ENCODE data around the gene PLBD1.

Gene PLBD1

GRCh38 chr12:14567351-14568162 is at the start of gene PLBD1:
Gene PLBD1 (minus strand): TSS chr12:14567883. CDS start chr12:14567696, 187 bp downstream.
- no peak within 1 kb of the TSS for H3K27ac ChIP-seq
- TF ChIP-seq CTCF (conservative IDR thresholded peaks at IDR 0.05) (no peak), ZFX (IDR thresholded peaks at IDR 0.05) (no peak)

GRCh38 chr12:14614704-14615121 is 47.0 kb upstream of the PLBD1 start:
- no peak overlapping the region for H3K27ac ChIP-seq
- TF ChIP-seq ZFX (IDR thresholded peaks at IDR 0.05), result no peak
- no peak for TF ChIP-seq CTCF (conservative IDR thresholded peaks at IDR 0.05)

- no peak overlapping the region for H3K27ac ChIP-seq
- TF ChIP-seq ZFX (IDR thresholded peaks at IDR 0.05) (no peak), CTCF (conservative IDR thresholded peaks at IDR 0.05) (no peak)
Observed at GRCh38 chr12:14613718-14614117, 46.0 kb upstream of the PLBD1 start.

GRCh38 chr12:14612898-14613445 is 45.3 kb upstream of the PLBD1 start:
- no peak overlapping the region for H3K27ac ChIP-seq
- TF ChIP-seq CTCF (conservative IDR thresholded peaks at IDR 0.05) (no peak), ZFX (IDR thresholded peaks at IDR 0.05) (no peak)

- TF ChIP-seq ZFX (IDR thresholded peaks at IDR 0.05) (no peak), CTCF (conservative IDR thresholded peaks at IDR 0.05) (no peak)
- no peak overlapping the region for H3K27ac ChIP-seq
Observed at GRCh38 chr12:14612250-14612649, 44.6 kb upstream of the PLBD1 start.

GRCh38 chr12:14611640-14612203 is 44.0 kb upstream of the PLBD1 start:
- TF ChIP-seq ZFX (IDR thresholded peaks at IDR 0.05) (no peak), CTCF (conservative IDR thresholded peaks at IDR 0.05) (no peak)
- H3K27ac ChIP-seq, result no peak overlapping the region

GRCh38 chr12:14607568-14607967 is 39.9 kb upstream of the PLBD1 start:
- no peak overlapping the region for H3K27ac ChIP-seq
- TF ChIP-seq CTCF (conservative IDR thresholded peaks at IDR 0.05) (no peak), ZFX (IDR thresholded peaks at IDR 0.05) (no peak)

Data from C4-2B (cell line).